Erythroblast (primary cell): ENCODE measurements around the gene ARHGEF35.
"Not testable (repeated sequence)": the region's sequence is repeated elsewhere in the genome, so short reads cannot be mapped to it uniquely, and the experiment has no call there.

Source experiments
- GATA1 ChIP-seq: IDR thresholded peaks from 2 replicates; pipeline ENCODE4 v1.6.1; 2011; ENCODE audit warnings: low read depth, mild to moderate bottlenecking, control low read depth, low read length, moderate library complexity
- POLR2A ChIP-seq: IDR thresholded peaks from 2 replicates; pipeline ENCODE4 v1.6.1; 2011; ENCODE audit warnings: mild to moderate bottlenecking, low read length

GRCh38 chr7:144220531-144220930 lies 24.9 kb upstream of the ARHGEF35 start:
- TF ChIP-seq POLR2A, GATA1: not testable (repeated sequence)
